HL-60/S4 (cell line): Measurements from ENCODE around the gene GET4.

Source experiments
- in situ Hi-C: fragments of 300-500 bp; cut with MboI; formaldehyde crosslinking; loops from 2 replicates; pipeline ENCODE4 v1.14.3; 2022; ENCODE audit warnings: low sequenced_read_pairs

The GET4 gene

GRCh38 chr7:876077-876971, at the start of gene GET4:
TSS of gene GET4 (plus strand) at chr7:876554. CDS start at chr7:876646, 92 bp downstream.
- in situ Hi-C loops, result no loop called here

DNA sequence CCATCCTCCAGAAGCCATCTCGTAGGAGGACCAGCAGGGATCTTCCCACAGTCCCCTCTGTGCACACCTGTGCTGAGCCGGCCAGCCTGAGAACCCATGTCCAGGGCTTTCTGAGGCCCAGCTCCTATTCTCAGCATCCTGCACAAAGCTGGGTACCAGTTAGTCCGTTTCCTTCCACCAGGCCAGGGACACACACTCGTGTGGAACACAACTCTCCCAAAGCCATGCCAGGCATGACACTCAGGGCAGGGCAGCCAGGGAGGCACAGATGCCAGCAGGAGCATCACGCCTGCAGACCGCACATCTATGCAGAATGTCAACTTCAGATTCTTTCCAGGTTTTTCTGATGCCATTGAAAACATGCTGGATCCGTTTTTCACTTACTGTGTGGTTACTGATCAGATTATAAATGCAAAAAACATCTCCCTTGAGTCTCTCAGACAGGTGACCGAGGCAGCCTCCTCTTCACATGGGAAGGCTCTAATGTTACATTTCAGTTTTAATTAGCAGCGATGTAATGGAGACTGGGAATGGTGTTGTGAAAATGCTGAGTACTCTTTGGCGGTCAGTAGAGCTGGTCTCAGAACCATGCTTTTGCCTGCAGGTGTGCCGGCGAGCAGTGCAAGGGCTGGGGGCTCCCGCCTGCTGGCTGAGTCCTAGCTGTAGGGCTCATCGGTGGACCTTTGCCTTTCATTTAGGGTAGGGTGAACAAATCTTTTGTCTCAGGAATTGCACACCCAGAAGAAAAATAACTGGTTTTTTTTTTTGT, 47.4 kb upstream of the GET4 start:
- in situ Hi-C loops, result no loop called here

DNA sequence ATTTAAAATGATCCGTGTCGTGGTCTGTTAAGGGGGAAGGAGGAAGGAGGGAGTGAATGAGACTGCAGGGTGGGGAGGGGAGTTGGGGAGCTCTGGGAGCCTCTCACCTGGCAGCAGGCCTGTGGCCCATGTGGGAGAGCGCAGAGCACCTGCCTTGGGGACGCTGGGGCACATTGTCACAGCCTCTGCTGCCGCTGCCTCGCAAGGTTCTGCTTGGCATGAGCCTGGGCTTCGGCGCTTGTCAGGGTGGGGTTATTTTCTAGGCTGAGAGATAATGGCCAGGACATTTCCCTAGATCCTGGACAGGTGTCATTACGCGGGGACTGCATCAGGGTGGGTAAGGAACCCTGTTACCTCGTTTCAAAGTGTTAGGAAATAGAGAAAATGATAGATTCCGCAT, 46.3 kb upstream of the GET4 start:
- in situ Hi-C loops, result no loop called here

GRCh38 chr7:831596-832166, 44.7 kb upstream of the GET4 start:
- in situ Hi-C loops, result no loop called here

DNA sequence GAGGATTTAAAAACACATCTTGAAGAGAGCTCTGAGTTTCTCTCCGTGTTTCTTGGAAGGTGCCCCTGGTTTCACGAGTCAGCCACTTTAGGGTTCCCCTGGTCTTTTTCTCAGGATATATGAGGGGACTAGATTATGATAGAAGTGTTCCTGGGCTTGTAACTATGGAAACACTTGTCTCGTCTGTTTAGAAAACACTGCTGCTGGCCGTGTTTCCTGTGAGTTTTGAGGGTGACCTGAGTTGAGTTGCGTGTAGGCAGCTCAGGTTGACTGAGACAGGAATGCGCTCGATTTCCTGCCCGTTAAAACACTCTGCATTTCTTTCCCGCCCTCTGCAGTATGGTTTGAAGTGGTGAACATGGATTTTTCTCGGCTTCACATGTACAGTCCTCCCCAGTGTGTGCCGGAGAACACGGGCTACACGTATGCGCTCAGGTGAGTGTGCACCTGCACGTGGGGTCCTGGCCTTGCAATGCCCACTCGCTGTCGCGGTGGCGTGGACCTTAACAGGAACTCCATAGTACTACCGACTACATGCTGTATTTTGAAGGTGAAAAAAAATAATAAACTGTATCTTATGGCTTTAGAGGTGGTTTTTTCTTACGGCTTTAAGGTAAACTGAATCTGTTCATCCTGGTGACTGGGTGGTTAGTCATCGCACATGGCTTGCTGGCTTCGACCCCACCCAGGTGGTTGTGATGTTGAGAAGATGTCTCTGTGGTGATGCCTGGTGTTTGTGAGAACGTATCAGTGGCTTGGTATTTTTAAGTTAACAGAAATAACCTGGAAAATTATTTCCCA, 44.0 kb upstream of the GET4 start, which contains the start of gene SUN1:
TSS of gene SUN1 (plus strand) at position 310 of the 801 bp plus-strand sequence. CDS start at position 359, 49 bp downstream.
- in situ Hi-C loops, result no loop called here

GRCh38 chr7:832968-833424, 43.4 kb upstream of the GET4 start:
- in situ Hi-C loops, result no loop called here

GRCh38 chr7:833601-834258, 42.6 kb upstream of the GET4 start:
- in situ Hi-C loops, result no loop called here

DNA sequence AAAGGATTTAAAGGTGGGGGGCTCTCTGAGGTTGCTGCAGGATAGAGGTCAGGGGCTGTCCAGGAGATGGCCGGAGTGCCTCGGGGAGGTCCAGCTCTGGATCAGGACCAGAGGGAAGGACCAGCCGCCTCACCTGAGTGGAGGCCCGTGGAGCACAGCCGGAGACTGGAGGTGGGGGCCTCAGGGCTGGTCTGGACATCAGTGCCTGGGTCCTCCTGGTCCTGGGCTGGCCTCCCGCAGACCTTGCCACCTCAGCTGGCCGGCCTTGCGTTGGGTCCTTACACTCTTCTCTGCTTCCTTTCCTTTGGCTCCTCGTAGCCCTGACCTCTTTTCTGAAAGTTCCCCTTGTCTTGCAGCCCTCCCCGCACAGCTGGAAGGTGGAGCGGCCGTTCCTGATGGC, 42.1 kb upstream of the GET4 start:
- in situ Hi-C loops, result no loop called here

- in situ Hi-C loops, result no loop called here
Observed at GRCh38 chr7:835021-835420, 41.3 kb upstream of the GET4 start.

- in situ Hi-C loops, result no loop called here
Observed at GRCh38 chr7:835485-836401, 40.6 kb upstream of the GET4 start.

DNA sequence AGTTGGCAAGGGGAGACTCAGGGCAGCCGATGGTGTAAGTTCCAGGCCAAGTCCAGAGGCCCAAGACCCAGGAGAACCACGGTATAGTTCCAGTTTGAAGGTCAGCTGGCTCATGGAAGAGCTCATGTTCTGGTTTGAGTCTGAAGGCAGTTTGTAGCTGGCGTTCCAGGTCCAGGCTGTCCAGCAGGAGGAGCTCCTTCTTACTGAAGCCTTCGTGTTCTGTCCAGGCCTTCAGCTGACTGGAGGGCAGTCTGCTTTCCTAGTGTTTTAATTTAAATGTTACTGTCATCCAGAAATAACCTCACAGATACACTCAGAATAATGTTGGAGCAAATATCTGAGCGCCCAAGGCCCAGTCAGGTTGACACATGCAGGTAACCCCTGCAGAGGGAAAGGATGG, 39.9 kb upstream of the GET4 start:
- in situ Hi-C loops, result no loop called here

DNA sequence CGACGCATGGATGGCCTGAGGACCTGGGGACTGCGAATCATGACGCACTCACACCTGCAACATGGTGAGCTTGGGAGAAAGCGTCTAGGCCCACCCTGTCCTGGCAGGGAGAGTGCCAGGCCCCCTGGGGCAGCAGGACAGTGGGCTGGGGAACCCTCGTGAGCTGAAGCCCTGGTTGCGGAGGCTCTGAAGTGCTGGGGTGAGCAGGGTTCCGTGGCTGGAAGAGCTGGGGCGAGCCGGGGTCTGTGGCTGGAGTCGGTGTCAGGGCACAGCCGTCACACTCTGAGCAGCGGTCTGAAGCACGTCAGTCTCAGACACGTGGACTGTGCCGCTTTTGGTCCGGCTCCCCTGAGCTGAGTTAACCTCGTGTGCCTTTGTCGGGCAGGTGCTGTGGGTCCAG, 39.4 kb upstream of the GET4 start:
- in situ Hi-C loops, result no loop called here

GRCh38 chr7:840001-840600, 36.3 kb upstream of the GET4 start:
- in situ Hi-C loops, result no loop called here

DNA sequence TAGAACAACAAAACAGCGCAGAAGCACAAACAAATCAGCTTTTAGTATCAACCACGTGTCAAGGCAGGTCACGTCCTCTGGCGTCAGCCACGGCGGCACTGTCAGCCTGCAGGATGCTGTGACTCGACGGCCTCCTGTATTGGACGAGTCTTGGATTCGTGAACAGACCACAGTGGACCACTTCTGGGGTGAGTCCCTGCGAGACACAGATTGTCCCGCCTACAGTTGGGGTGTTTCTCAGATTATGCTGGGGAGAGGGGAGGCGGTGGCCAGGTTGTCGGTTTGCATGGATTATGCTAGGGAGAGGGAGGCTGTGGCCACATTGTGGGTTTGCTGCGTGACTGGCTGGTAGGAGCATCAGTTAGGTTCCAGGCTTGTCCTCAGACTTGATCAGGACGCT, 34.4 kb upstream of the GET4 start:
- in situ Hi-C loops, result no loop called here

DNA sequence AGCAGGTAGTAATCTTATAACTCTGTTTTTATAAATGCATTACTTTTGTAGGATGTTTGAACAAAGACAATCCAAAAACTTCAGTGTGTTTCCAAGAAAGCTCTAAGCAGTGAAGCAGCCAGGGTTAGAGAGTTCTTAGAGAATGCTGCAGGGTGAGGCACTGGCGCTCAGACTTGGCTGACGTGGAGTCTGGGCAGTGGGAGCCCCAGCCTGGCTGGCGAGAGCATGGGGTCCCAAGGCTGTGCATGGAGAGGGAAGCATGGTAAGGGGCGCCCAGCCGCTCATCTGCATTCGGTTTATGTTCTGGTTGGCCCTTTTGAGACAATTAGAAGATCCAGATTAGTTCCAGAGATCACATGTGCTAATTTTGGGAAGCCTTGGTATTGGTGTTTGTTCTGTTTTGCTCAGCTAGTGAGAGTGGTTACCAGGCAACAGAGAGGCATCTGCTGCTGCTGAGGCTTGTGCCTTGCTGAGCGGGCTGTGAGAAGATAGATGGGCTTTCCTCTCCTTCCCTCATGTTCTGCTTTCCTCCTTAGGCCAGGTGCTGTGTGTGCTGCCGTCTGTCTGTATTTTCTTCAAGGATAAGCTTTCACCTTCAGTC, 33.8 kb upstream of the GET4 start:
- in situ Hi-C loops, result no loop called here

DNA sequence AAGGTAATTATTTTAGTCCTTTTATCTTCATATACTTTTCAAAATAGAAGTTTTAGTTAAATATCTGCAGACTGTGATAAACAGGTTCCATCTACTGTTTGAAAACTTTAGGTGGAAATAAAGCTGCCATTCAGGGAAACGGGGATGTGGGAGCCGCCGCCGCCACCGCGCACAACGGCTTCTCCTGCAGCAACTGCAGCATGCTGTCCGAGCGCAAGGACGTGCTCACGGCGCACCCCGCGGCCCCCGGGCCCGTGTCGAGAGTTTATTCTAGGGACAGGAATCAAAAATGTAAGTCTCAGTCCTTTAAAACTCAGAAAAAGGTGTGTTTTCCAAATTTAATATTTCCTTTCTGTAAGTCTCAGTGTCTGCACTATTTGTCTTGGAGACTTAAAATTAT, 33.1 kb upstream of the GET4 start:
- in situ Hi-C loops, result no loop called here

- in situ Hi-C loops, result no loop called here
Observed at GRCh38 chr7:844043-844442, 32.3 kb upstream of the GET4 start.

- in situ Hi-C loops, result no loop called here
Observed at GRCh38 chr7:844514-844913, 31.8 kb upstream of the GET4 start.
